Fibroblast of the aortic adventitia (primary cell): ENCODE results near the gene TRPV2. TPM values are rescaled to one million over a fixed set of nuclear protein-coding genes. Genes with fewer than 3 reads are reported as not detected.

Source experiments
- DNase-seq: peaks from one replicate; pipeline ENCODE4 v3.0.0-alpha.2; 2010; ENCODE audit warnings: low read depth
- H3K4me3 ChIP-seq: 2 replicates; pipeline ENCODE4 v1.5.1; 2011; ENCODE audit warnings: low read depth, mild to moderate bottlenecking, control low read depth, low read length, moderate library complexity
- small RNA-seq: library from RNA; depleted of rRNA; stranded (forward); fragments of <200 nt; gene quantifications from one replicate; pipeline ENCODE3, GENCODE V24; 2012
- total RNA-seq: library from RNA; depleted of rRNA; stranded (reverse); fragments of >200 nt; gene quantifications from 2 replicates; pipeline ENCODE4 v1.2.3, GENCODE V29; 2012; ENCODE audit warnings: low replicate concordance
- TF ChIP-seq, protein P1 (sequence below): IDR thresholded peaks from 2 replicates; pipeline ENCODE4 v1.5.1; 2011; ENCODE audit warnings: mild to moderate bottlenecking, low read length, control low read depth, inconsistent platforms; ENCODE audit not compliant: insufficient read depth

TRPV2 gene
- total RNA-seq, 1 donor: 5.3 TPM

DNA sequence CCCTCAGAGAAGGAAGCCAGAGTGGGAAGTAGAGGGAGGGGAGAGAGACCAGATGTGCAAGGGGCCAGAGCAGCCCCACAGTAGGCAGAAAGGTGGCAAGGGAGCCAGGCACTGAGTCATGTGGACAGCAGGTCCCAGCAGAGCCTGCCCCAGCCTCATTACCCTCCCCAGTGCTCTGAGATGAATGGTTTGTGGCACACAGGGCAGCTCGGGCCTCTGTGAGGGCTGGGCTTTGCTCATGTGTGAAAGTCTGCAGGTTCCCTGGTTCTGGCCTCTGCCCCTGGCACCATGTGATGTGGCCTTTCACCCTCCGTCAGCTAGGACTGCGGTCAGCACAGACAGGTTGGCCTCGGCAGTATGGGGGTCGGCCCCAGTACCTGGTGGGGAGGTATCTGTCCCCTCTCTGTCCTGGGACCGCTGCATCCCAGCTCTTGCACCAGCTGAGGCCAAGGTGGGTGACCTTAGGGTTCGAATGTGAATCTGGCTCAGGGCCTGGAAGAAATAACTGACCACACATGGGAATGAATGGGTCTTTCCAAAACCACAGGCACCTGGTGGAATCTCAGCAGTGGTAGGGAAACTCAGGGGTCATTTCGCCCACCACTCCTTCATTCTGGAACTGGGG lies 67.8 kb downstream of the TRPV2 start:
- TF ChIP-seq, protein P1, sequence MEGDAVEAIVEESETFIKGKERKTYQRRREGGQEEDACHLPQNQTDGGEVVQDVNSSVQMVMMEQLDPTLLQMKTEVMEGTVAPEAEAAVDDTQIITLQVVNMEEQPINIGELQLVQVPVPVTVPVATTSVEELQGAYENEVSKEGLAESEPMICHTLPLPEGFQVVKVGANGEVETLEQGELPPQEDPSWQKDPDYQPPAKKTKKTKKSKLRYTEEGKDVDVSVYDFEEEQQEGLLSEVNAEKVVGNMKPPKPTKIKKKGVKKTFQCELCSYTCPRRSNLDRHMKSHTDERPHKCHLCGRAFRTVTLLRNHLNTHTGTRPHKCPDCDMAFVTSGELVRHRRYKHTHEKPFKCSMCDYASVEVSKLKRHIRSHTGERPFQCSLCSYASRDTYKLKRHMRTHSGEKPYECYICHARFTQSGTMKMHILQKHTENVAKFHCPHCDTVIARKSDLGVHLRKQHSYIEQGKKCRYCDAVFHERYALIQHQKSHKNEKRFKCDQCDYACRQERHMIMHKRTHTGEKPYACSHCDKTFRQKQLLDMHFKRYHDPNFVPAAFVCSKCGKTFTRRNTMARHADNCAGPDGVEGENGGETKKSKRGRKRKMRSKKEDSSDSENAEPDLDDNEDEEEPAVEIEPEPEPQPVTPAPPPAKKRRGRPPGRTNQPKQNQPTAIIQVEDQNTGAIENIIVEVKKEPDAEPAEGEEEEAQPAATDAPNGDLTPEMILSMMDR: no peak
- DNase-seq: no peak
- H3K4me3 ChIP-seq: no peak overlapping the region

DNA sequence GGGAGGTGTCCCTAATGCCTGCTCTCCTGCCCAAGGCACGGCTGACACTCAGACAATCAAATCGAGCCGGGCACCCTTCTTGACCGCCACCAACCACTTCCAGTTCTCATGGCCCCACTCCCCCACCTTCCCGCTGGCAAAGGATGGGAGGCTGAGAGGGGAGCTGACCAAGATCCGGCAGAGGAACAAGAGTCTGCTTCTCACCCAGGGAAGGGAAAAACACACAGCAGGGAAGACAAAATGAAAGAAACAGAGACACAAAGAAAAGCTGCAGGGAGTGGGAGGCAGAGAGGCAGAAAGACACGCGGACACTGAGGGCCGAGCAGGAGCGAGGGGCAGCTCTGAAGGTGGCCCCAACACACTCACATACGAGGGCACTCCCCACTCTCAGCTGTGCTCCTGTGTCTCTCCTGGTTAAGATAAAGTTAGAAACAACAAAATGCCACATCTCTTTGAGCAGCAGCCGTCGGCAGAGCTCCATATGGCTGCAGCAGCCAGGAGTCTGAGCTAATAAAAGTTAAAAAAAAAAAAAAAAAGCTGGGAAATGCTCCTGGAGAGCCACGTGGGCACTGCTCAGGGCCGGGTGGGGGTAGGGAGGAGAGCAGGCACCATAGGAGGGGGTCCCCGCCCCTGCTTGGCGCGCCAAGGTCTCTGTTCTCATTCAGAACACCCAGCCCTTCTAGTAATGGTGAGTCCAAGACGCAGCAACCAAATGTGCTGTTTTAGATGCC lies 69.2 kb downstream of the TRPV2 start:
- DNase-seq: no peak
- H3K4me3 ChIP-seq: peak overlapping the region; percentile 35
- TF ChIP-seq, protein P1: no peak

Small RNA genes within 50 kb of the gene (small RNA-seq; reads per million reads assigned to genes)
- gene SNORD49A: not detected
- not detected for gene SNORD65

Other genes starting within 250 kb of the TRPV2 start
- gene NCOR1, start 200.0 kb upstream of the TRPV2 start, total RNA-seq: 117 and 139 TPM in 2 replicates
- 13.8 and 23.3 TPM in 2 replicates for gene PIGL, start 198.4 kb upstream of the TRPV2 start, total RNA-seq
- 10.2 and 20.1 TPM in 2 replicates for gene CENPV, start 62.1 kb upstream of the TRPV2 start, total RNA-seq
- 773 and 1,074 TPM in 2 replicates for gene UBB, start 34.5 kb upstream of the TRPV2 start, total RNA-seq
- gene LRRC75A, start 76.6 kb downstream of the TRPV2 start, total RNA-seq: 3.6 and 6.1 TPM in 2 replicates
- gene ZNF287, start 153.6 kb downstream of the TRPV2 start, total RNA-seq: 10.3 and 18.2 TPM in 2 replicates
- 6.2 and 9.2 TPM in 2 replicates for gene ZNF624, start 238.3 kb downstream of the TRPV2 start, total RNA-seq